GM23338 (cell line): ENCODE measurements around the gene METTL5. TPM values are rescaled to one million over a fixed set of nuclear protein-coding genes. Genes with fewer than 3 reads are reported as not detected.

Experiments used
- ATAC-seq: fragments of 200-7000 bp; cut with Tn5 transposase; 3 replicates; pipeline ENCODE4 v1.9.1; 2020
- DNase-seq: peaks from one replicate; pipeline ENCODE4 v3.0.0-alpha.2; 2015; ENCODE audit warnings: low spot score
- H2AFZ ChIP-seq: fragments of 200-600 bp; sonication (generic); 2 replicates; pipeline ENCODE4 v1.8.0; 2016; ENCODE audit warnings: antibody characterized with exemption, mild to moderate bottlenecking, moderate library complexity
- H3F3A ChIP-seq: fragments of 200-600 bp; sonication (generic); replicated peaks from 2 replicates; pipeline ENCODE4 v1.8.0; 2017; ENCODE audit warnings: antibody characterized with exemption, mixed run types, low read depth
- H3K27ac ChIP-seq: fragments of 200-600 bp; sonication (generic); 2 replicates; pipeline ENCODE4 v1.6.1; 2016; ENCODE audit warnings: low read depth
- H3K27me3 ChIP-seq: fragments of 200-600 bp; sonication (generic); 2 replicates; pipeline ENCODE4 v1.8.0; 2016; ENCODE audit warnings: mild to moderate bottlenecking, mixed run types, moderate library complexity; ENCODE audit not compliant: insufficient read depth
- H3K36me3 ChIP-seq: fragments of 200-600 bp; sonication (generic); 2 replicates; pipeline ENCODE4 v1.8.0; 2016; ENCODE audit warnings: mild to moderate bottlenecking; ENCODE audit not compliant: insufficient read depth
- H3K4me1 ChIP-seq: fragments of 200-600 bp; sonication (generic); 2 replicates; pipeline ENCODE4 v1.8.0; 2016; ENCODE audit warnings: mild to moderate bottlenecking, moderate library complexity; ENCODE audit not compliant: insufficient read depth
- H3K4me2 ChIP-seq: fragments of 200-600 bp; sonication (generic); 2 replicates; pipeline ENCODE4 v1.7.1; 2017; ENCODE audit warnings: mixed run types
- H3K4me3 ChIP-seq: fragments of 200-600 bp; sonication (generic); 2 replicates; pipeline ENCODE4 v1.6.1; 2016; ENCODE audit warnings: mixed run types
- H3K79me2 ChIP-seq: fragments of 200-600 bp; sonication (generic); replicated peaks from 2 replicates; pipeline ENCODE4 v1.8.0; 2017; ENCODE audit warnings: mild to moderate bottlenecking; ENCODE audit not compliant: insufficient read depth
- H3K9me2 ChIP-seq: fragments of 200-600 bp; sonication (generic); 2 replicates; pipeline ENCODE4 v1.8.0; 2017; ENCODE audit not compliant: insufficient read depth
- H4K20me1 ChIP-seq: fragments of 200-600 bp; sonication (generic); replicated peaks from 2 replicates; pipeline ENCODE4 v1.8.0; 2017; ENCODE audit warnings: mild to moderate bottlenecking; ENCODE audit not compliant: insufficient read depth
- H3K27ac Mint-ChIP-seq: 2 replicates; pipeline ENCODE4 v1.8.0; 2020; ENCODE audit warnings: inconsistent platforms, mild to moderate bottlenecking, moderate library complexity, mixed read lengths
- H3K27me3 Mint-ChIP-seq: 3 replicates; pipeline ENCODE4 v1.8.0; 2022; ENCODE audit warnings: low read depth, mild to moderate bottlenecking, moderate library complexity, mixed read lengths, inconsistent platforms; ENCODE audit not compliant: insufficient read depth, poor library complexity
- H3K36me3 Mint-ChIP-seq: 3 replicates; pipeline ENCODE4 v1.8.0; 2021; ENCODE audit warnings: low read depth, mild to moderate bottlenecking, inconsistent platforms, moderate library complexity, mixed read lengths
- H3K4me1 Mint-ChIP-seq: 3 replicates; pipeline ENCODE4 v1.8.0; 2020; ENCODE audit warnings: mild to moderate bottlenecking, inconsistent platforms, mixed read lengths
- H3K4me3 Mint-ChIP-seq: 3 replicates; pipeline ENCODE4 v1.8.0; 2021; ENCODE audit warnings: moderate library complexity, mild to moderate bottlenecking, inconsistent platforms, mixed read lengths
- H3K9me3 Mint-ChIP-seq: 3 replicates; pipeline ENCODE4 v1.8.0; 2020; ENCODE audit warnings: moderate library complexity, mild to moderate bottlenecking, inconsistent platforms, mixed read lengths
- CREB1 ChIP-seq: fragments of 250-450 bp; sonication (Bioruptor Pico); IDR thresholded peaks from 2 replicates; pipeline ENCODE4 v1.5.0; 2020; ENCODE audit warnings: low read depth, mild to moderate bottlenecking, moderate library complexity
- CTCF ChIP-seq, 2 experiments: fragments of 200-600 bp in 1 of 2; sonication (generic) in 1 of 2; conservative IDR thresholded peaks; 2 replicates each; pipeline versions ENCODE4 v1.5.1 to v1.6.1; 2016 to 2017; ENCODE audit warnings: antibody characterized with exemption in 2 of 2, low read depth in 2 of 2, mild to moderate bottlenecking in 2 of 2, moderate library complexity in 1 of 2
- ETS1 ChIP-seq: IDR thresholded peaks from 2 replicates; pipeline ENCODE4 v1.6.1; 2016; ENCODE audit warnings: antibody characterized with exemption
- EZH2 ChIP-seq: fragments of 200-600 bp; sonication (generic); IDR thresholded peaks from one replicate; pipeline ENCODE4 v1.8.0; 2017; ENCODE audit warnings: antibody characterized with exemption, mild to moderate bottlenecking, low read depth; ENCODE audit not compliant: unreplicated experiment
- EZH2phosphoT487 ChIP-seq: fragments of 200-600 bp; sonication (generic); IDR thresholded peaks from one replicate; pipeline ENCODE4 v1.8.1; 2018; ENCODE audit warnings: antibody characterized with exemption; ENCODE audit not compliant: unreplicated experiment
- JUNB ChIP-seq: IDR thresholded peaks from one replicate; pipeline ENCODE4 v1.6.1; 2016; ENCODE audit warnings: antibody characterized with exemption; ENCODE audit not compliant: unreplicated experiment
- NANOG ChIP-seq: IDR thresholded peaks from 2 replicates; pipeline ENCODE4 v1.6.1; 2016; ENCODE audit warnings: antibody characterized with exemption, borderline replicate concordance
- POLR2AphosphoS5 ChIP-seq: IDR thresholded peaks from 2 replicates; pipeline ENCODE4 v1.6.1; 2016; ENCODE audit warnings: antibody characterized with exemption, low read depth
- REST ChIP-seq: IDR thresholded peaks from one replicate; pipeline ENCODE4 v1.6.1; 2018; ENCODE audit warnings: antibody characterized with exemption; ENCODE audit not compliant: unreplicated experiment
- STAT1 ChIP-seq: IDR thresholded peaks from one replicate; pipeline ENCODE4 v1.6.1; 2016; ENCODE audit warnings: antibody characterized with exemption; ENCODE audit not compliant: unreplicated experiment
- ZNF114 ChIP-seq: fragments of 250-450 bp; sonication (Bioruptor Pico); IDR thresholded peaks from 2 replicates; pipeline ENCODE4 v1.5.0; 2020; ENCODE audit warnings: mild to moderate bottlenecking, moderate library complexity
- ZNF331 ChIP-seq: fragments of 250-450 bp; sonication (Bioruptor Pico); IDR thresholded peaks from 2 replicates; pipeline ENCODE4 v1.5.0; 2020; ENCODE audit warnings: low read depth, mild to moderate bottlenecking, moderate library complexity
- ZNF462 ChIP-seq: fragments of 250-450 bp; sonication (Bioruptor Pico); IDR thresholded peaks from 2 replicates; pipeline ENCODE4 v1.5.0; 2020; ENCODE audit warnings: mild to moderate bottlenecking, moderate library complexity
- polyA plus RNA-seq: library from polyadenylated mRNA; unstranded; fragments of >200 nt; fragmentation: Nextera tagmentation; extraction: Ambion mirVana; gene quantifications from 2 replicates; pipeline ENCODE4 v1.2.1, GENCODE V29; 2016
- total RNA-seq: library from RNA; depleted of rRNA; stranded (reverse); fragments of >200 nt; shearing (Covaris generic); gene quantifications from 2 replicates; pipeline ENCODE4 v1.2.3, GENCODE V29; 2014

METTL5 gene
- total and polyA plus RNA-seq, 2 experiments from 2014 or later: 74.8 to 233 TPM

- TF ChIP-seq CREB1: no peak
- no peak for TF ChIP-seq STAT1
- TF ChIP-seq JUNB: no peak
- no peak for TF ChIP-seq ZNF114 (CRISPR knock-in tag)
Observed at GRCh38 chr2:169815849-169816248, 8.9 kb downstream of the METTL5 start (continued).

- H3K4me1 ChIP-seq: no peaks in the 10 kb centered on the region
- peaks cover 87% of the 10 kb centered on the region for H3K36me3 Mint-ChIP-seq
- peaks cover 6% of the 10 kb centered on the region; the same call in 1 of the 2 replicates for H3F3A ChIP-seq
- TF ChIP-seq JUNB (no peak), REST (no peak), STAT1 (no peak), EZH2 (no peak), ZNF331 (CRISPR knock-in tag) (no peak), ZNF462 (CRISPR knock-in tag) (no peak), CREB1 (no peak), NANOG (no peak), EZH2phosphoT487 (no peak), ZNF114 (CRISPR knock-in tag) (no peak), POLR2AphosphoS5 (no peak), CTCF (conservative IDR thresholded peaks at IDR 0.05; ENCODE audit: low read depth in 2 of 2) (no peak), ETS1 (no peak)
- H3K27ac Mint-ChIP-seq: no peak overlapping the region
- no peak overlapping the region for H2AFZ ChIP-seq
- no peak overlapping the region for H3K4me3 Mint-ChIP-seq
- H3K4me1 Mint-ChIP-seq: peaks cover 9% of the 10 kb centered on the region
- ATAC-seq (no peak), DNase-seq (no peak)
- H3K9me3 Mint-ChIP-seq: no peaks in the 10 kb centered on the region
- H3K36me3 ChIP-seq: peaks cover 76% of the 10 kb centered on the region
- no peaks in the 10 kb centered on the region for H3K27me3 ChIP-seq
- peaks cover 19% of the 10 kb centered on the region for H3K79me2 ChIP-seq
- no peaks in the 10 kb centered on the region for H3K9me2 ChIP-seq
- H3K27ac ChIP-seq: no peak overlapping the region
- H3K27me3 Mint-ChIP-seq: peaks cover 3% of the 10 kb centered on the region
- peaks cover 4% of the 10 kb centered on the region; the same call in 1 of the 2 replicates for H4K20me1 ChIP-seq
- no peak overlapping the region for H3K4me3 ChIP-seq
- H3K4me2 ChIP-seq: no peak overlapping the region
Observed at GRCh38 chr2:169808221-169808620, 16.5 kb downstream of the METTL5 start.
